Measurements from ENCODE around the gene KIAA0319L.

Gene KIAA0319L

GRCh38 chr1:35557118-35557610 is at the start of gene KIAA0319L:
KIAA0319L (minus strand) TSS chr1:35557403; CDS start chr1:35554491, 2,912 bp downstream.
- Histone ChIP-seq H3K9me3 (ENCODE audit: control insufficient read depth, insufficient read depth, low read length) (no peaks in the 10 kb centered on the region), H3K9ac (ENCODE audit: low read depth, low read length) (peak within 1 kb of the TSS; percentile 94), H3K27ac (ENCODE audit: low read depth, low read length) (peak within 1 kb of the TSS; percentile 99), H3K36me3 (ENCODE audit: control insufficient read depth, insufficient read depth, low read length) (peaks cover 42% of the 10 kb centered on the region), H3K4me3 (ENCODE audit: low read depth, low read length) (peak within 1 kb of the TSS; percentile 83), H3K4me1 (ENCODE audit: control insufficient read depth, insufficient read depth, low read length) (peaks cover 40% of the 10 kb centered on the region), H3K27me3 (ENCODE audit: control insufficient read depth, insufficient read depth, low read length) (no peaks in the 10 kb centered on the region)

DNA sequence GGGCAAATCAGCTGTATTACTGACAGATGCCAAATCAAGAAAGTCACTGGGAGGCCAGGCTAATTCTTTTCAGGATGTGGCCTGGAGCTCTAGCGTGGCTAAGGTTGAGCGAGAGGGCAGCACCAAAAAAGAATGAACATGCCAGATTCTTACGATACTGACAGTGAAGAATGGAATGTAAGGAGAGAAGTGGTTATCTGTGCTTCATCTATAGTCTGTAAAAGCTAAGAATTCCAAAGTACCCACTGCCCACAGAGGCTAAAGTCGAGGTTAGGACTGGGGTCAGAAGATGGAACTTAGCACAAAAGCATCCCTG is 48.6 kb upstream of the KIAA0319L start:
- Histone ChIP-seq H3K9ac (ENCODE audit: low read depth, low read length) (no peak overlapping the region), H3K27me3 (ENCODE audit: control insufficient read depth, insufficient read depth, low read length) (no peaks in the 10 kb centered on the region), H3K36me3 (ENCODE audit: control insufficient read depth, insufficient read depth, low read length) (peaks cover 86% of the 10 kb centered on the region), H3K4me3 (ENCODE audit: low read depth, low read length) (no peak overlapping the region), H3K27ac (ENCODE audit: low read depth, low read length) (peak overlapping the region; percentile 50), H3K4me1 (ENCODE audit: control insufficient read depth, insufficient read depth, low read length) (no peaks in the 10 kb centered on the region), H3K9me3 (ENCODE audit: control insufficient read depth, insufficient read depth, low read length) (no peaks in the 10 kb centered on the region)

GRCh38 chr1:35605071-35605866 is 48.1 kb upstream of the KIAA0319L start:
- H3K9ac ChIP-seq (ENCODE audit: low read depth, low read length): no peak overlapping the region

GRCh38 chr1:35603941-35604340 is 46.7 kb upstream of the KIAA0319L start:
- Histone ChIP-seq H3K27ac (ENCODE audit: low read depth, low read length) (no peak overlapping the region), H3K4me3 (ENCODE audit: low read depth, low read length) (no peak overlapping the region), H3K9me3 (ENCODE audit: control insufficient read depth, insufficient read depth, low read length) (no peaks in the 10 kb centered on the region), H3K9ac (ENCODE audit: low read depth, low read length) (no peak overlapping the region), H3K36me3 (ENCODE audit: control insufficient read depth, insufficient read depth, low read length) (peaks cover 83% of the 10 kb centered on the region), H3K4me1 (ENCODE audit: control insufficient read depth, insufficient read depth, low read length) (no peaks in the 10 kb centered on the region), H3K27me3 (ENCODE audit: control insufficient read depth, insufficient read depth, low read length) (no peaks in the 10 kb centered on the region)

More at GRCh38 chr1:35605071-35605866, 48.1 kb upstream of the KIAA0319L start:
- H3K9me3 ChIP-seq (ENCODE audit: control insufficient read depth, insufficient read depth, low read length): no peaks in the 10 kb centered on the region
- peaks cover 90% of the 10 kb centered on the region for H3K36me3 ChIP-seq (ENCODE audit: control insufficient read depth, insufficient read depth, low read length)
- H3K4me1 ChIP-seq (ENCODE audit: control insufficient read depth, insufficient read depth, low read length): no peaks in the 10 kb centered on the region
- H3K4me3 ChIP-seq (ENCODE audit: low read depth, low read length): no peak overlapping the region
- no peaks in the 10 kb centered on the region for H3K27me3 ChIP-seq (ENCODE audit: control insufficient read depth, insufficient read depth, low read length)
- peak overlapping the region; percentile 50 for H3K27ac ChIP-seq (ENCODE audit: low read depth, low read length)

DNA sequence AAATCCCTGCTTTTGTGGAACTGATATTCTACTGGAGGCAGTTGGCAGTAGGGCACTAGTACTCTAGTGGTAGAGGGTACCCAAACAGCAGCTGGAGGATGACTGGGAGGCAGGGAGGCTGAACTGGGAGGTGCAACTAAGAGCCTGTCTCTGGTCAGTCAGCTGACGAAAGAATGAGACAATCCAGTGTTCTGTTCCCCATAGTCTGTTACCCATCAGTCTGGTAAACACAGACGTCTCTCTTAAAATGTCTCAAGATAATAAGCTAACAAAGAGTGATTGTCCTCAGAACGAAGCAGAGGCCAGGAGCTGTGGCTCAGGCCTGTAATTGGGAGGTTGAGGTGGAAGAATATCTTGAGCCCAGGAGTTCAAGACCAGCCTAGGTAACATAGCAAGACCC is 46.3 kb upstream of the KIAA0319L start:
- H3K36me3 ChIP-seq (ENCODE audit: control insufficient read depth, insufficient read depth, low read length): peaks cover 79% of the 10 kb centered on the region
- no peaks in the 10 kb centered on the region for H3K4me1 ChIP-seq (ENCODE audit: control insufficient read depth, insufficient read depth, low read length)
- no peak overlapping the region for H3K9ac ChIP-seq (ENCODE audit: low read depth, low read length)
- no peak overlapping the region for H3K27ac ChIP-seq (ENCODE audit: low read depth, low read length)
- H3K9me3 ChIP-seq (ENCODE audit: control insufficient read depth, insufficient read depth, low read length): no peaks in the 10 kb centered on the region
- no peaks in the 10 kb centered on the region for H3K27me3 ChIP-seq (ENCODE audit: control insufficient read depth, insufficient read depth, low read length)
- H3K4me3 ChIP-seq (ENCODE audit: low read depth, low read length): no peak overlapping the region

- Histone ChIP-seq H3K27me3 (ENCODE audit: control insufficient read depth, insufficient read depth, low read length) (no peaks in the 10 kb centered on the region), H3K9me3 (ENCODE audit: control insufficient read depth, insufficient read depth, low read length) (no peaks in the 10 kb centered on the region), H3K27ac (ENCODE audit: low read depth, low read length) (no peak overlapping the region), H3K4me3 (ENCODE audit: low read depth, low read length) (no peak overlapping the region), H3K9ac (ENCODE audit: low read depth, low read length) (no peak overlapping the region), H3K4me1 (ENCODE audit: control insufficient read depth, insufficient read depth, low read length) (no peaks in the 10 kb centered on the region), H3K36me3 (ENCODE audit: control insufficient read depth, insufficient read depth, low read length) (peaks cover 56% of the 10 kb centered on the region)
Observed at GRCh38 chr1:35600593-35600992, 43.4 kb upstream of the KIAA0319L start.

GRCh38 chr1:35599411-35599810 is 42.2 kb upstream of the KIAA0319L start:
- Histone ChIP-seq H3K9me3 (ENCODE audit: control insufficient read depth, insufficient read depth, low read length) (no peaks in the 10 kb centered on the region), H3K4me1 (ENCODE audit: control insufficient read depth, insufficient read depth, low read length) (no peaks in the 10 kb centered on the region), H3K27me3 (ENCODE audit: control insufficient read depth, insufficient read depth, low read length) (no peaks in the 10 kb centered on the region), H3K9ac (ENCODE audit: low read depth, low read length) (no peak overlapping the region), H3K27ac (ENCODE audit: low read depth, low read length) (no peak overlapping the region), H3K36me3 (ENCODE audit: control insufficient read depth, insufficient read depth, low read length) (peaks cover 46% of the 10 kb centered on the region), H3K4me3 (ENCODE audit: low read depth, low read length) (no peak overlapping the region)

- Histone ChIP-seq H3K4me3 (ENCODE audit: low read depth, low read length) (no peak overlapping the region), H3K9me3 (ENCODE audit: control insufficient read depth, insufficient read depth, low read length) (no peaks in the 10 kb centered on the region), H3K36me3 (ENCODE audit: control insufficient read depth, insufficient read depth, low read length) (peaks cover 42% of the 10 kb centered on the region), H3K4me1 (ENCODE audit: control insufficient read depth, insufficient read depth, low read length) (no peaks in the 10 kb centered on the region), H3K27me3 (ENCODE audit: control insufficient read depth, insufficient read depth, low read length) (no peaks in the 10 kb centered on the region), H3K27ac (ENCODE audit: low read depth, low read length) (no peak overlapping the region), H3K9ac (ENCODE audit: low read depth, low read length) (no peak overlapping the region)
Observed at GRCh38 chr1:35598895-35599294, 41.7 kb upstream of the KIAA0319L start.

GRCh38 chr1:35597870-35598269 is 40.7 kb upstream of the KIAA0319L start:
- no peaks in the 10 kb centered on the region for H3K4me1 ChIP-seq (ENCODE audit: control insufficient read depth, insufficient read depth, low read length)
- no peak overlapping the region for H3K4me3 ChIP-seq (ENCODE audit: low read depth, low read length)
- H3K36me3 ChIP-seq (ENCODE audit: control insufficient read depth, insufficient read depth, low read length): peaks cover 32% of the 10 kb centered on the region
- no peaks in the 10 kb centered on the region for H3K27me3 ChIP-seq (ENCODE audit: control insufficient read depth, insufficient read depth, low read length)
- H3K9me3 ChIP-seq (ENCODE audit: control insufficient read depth, insufficient read depth, low read length): no peaks in the 10 kb centered on the region
- no peak overlapping the region for H3K9ac ChIP-seq (ENCODE audit: low read depth, low read length)
- no peak overlapping the region for H3K27ac ChIP-seq (ENCODE audit: low read depth, low read length)

DNA sequence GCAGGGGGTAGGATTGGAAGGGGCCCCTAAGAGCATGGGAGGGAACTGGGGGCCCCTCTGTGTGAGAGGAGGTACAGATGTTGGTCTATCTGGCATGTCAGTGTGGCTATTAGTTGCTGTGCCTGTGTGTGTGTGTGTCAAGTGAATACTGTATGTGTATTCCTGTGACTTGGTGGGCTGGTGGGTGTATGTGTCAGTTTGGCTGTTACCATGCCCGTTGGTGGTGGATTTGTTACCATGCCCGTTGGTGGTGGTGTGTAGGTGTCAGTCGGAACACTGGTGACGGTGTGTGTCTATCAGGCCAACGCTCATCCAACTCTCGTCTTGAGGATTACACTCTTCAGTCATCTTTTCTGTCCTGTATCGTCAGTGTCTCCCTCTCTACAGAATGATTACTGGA is 38.5 kb upstream of the KIAA0319L start:
- no peak overlapping the region for H3K9ac ChIP-seq (ENCODE audit: low read depth, low read length)
- no peak overlapping the region for H3K4me3 ChIP-seq (ENCODE audit: low read depth, low read length)
- H3K27me3 ChIP-seq (ENCODE audit: control insufficient read depth, insufficient read depth, low read length): no peaks in the 10 kb centered on the region
- H3K27ac ChIP-seq (ENCODE audit: low read depth, low read length): no peak overlapping the region
- no peaks in the 10 kb centered on the region for H3K4me1 ChIP-seq (ENCODE audit: control insufficient read depth, insufficient read depth, low read length)
- H3K9me3 ChIP-seq (ENCODE audit: control insufficient read depth, insufficient read depth, low read length): no peaks in the 10 kb centered on the region
- H3K36me3 ChIP-seq (ENCODE audit: control insufficient read depth, insufficient read depth, low read length): peaks cover 13% of the 10 kb centered on the region; the same call in 1 of the 2 replicates

- H3K4me3 ChIP-seq (ENCODE audit: low read depth, low read length): no peak overlapping the region
- H3K9ac ChIP-seq (ENCODE audit: low read depth, low read length): no peak overlapping the region
Observed at GRCh38 chr1:35594005-35594760, 37.0 kb upstream of the KIAA0319L start.

More at GRCh38 chr1:35594005-35594760, 37.0 kb upstream of the KIAA0319L start:
- Histone ChIP-seq H3K4me1 (ENCODE audit: control insufficient read depth, insufficient read depth, low read length) (no peaks in the 10 kb centered on the region), H3K9me3 (ENCODE audit: control insufficient read depth, insufficient read depth, low read length) (no peaks in the 10 kb centered on the region), H3K36me3 (ENCODE audit: control insufficient read depth, insufficient read depth, low read length) (0 out of 2 replicates have a peak, but pooled peaks cover 3% of the 10 kb centered on the region), H3K27ac (ENCODE audit: low read depth, low read length) (no peak overlapping the region), H3K27me3 (ENCODE audit: control insufficient read depth, insufficient read depth, low read length) (no peaks in the 10 kb centered on the region)

All from HUES48 (cell line).